CD4-positive, CD25-positive, alpha-beta regulatory T cell (primary cell): ENCODE data around the gene METTL13. TPM values are rescaled to one million over a fixed set of nuclear protein-coding genes. Genes with fewer than 3 reads are reported as not detected.

Experiments
- ATAC-seq, 2 donors: fragments of 150-1000 bp; cut with Tn5 transposase; one replicate each; pipeline ENCODE4 v1.10.0; 2021; ENCODE audit warnings: low read depth in 2 of 2, moderate number of reproducible peaks in 2 of 2, moderate library complexity in 1 of 2
- DNase-seq, 3 donors: peaks; one replicate each; pipeline versions ENCODE4 v3.0.0 to v3.0.0-alpha.2; 2012 to 2022; ENCODE audit warnings: mixed read lengths in 1 of 3
- H3K27ac ChIP-seq: one replicate; pipeline ENCODE4 v1.7.0; 2013; ENCODE audit warnings: mild to moderate bottlenecking, low read length; ENCODE audit not compliant: insufficient read depth, poor library complexity, severe bottlenecking
- H3K27me3 ChIP-seq: one replicate; pipeline ENCODE4 v1.7.0; 2013; ENCODE audit warnings: low read length; ENCODE audit not compliant: control insufficient read depth, insufficient read depth
- H3K36me3 ChIP-seq: one replicate; pipeline ENCODE4 v1.7.0; 2013; ENCODE audit warnings: mild to moderate bottlenecking, low read length, moderate library complexity; ENCODE audit not compliant: control insufficient read depth, insufficient read depth
- H3K4me1 ChIP-seq: 2 replicates; pipeline ENCODE4 v1.7.0; 2013; ENCODE audit warnings: mild to moderate bottlenecking, low read length; ENCODE audit not compliant: insufficient read depth, control insufficient read depth, poor library complexity, severe bottlenecking
- H3K4me3 ChIP-seq: one replicate; pipeline ENCODE4 v1.7.0; 2013; ENCODE audit warnings: low read depth, mild to moderate bottlenecking, low read length, moderate library complexity
- H3K9me3 ChIP-seq, 2 experiments: 1 replicate in 1 of 2; 2 replicates in 1 of 2; pipeline ENCODE4 v1.7.0; 2013; ENCODE audit warnings: low read length in 2 of 2, mild to moderate bottlenecking in 1 of 2, moderate library complexity in 1 of 2; ENCODE audit not compliant: control insufficient read depth in 2 of 2
- H3K27ac Mint-ChIP-seq, 3 donors: one replicate each; pipeline ENCODE4 v1.8.0; 2020 to 2022; ENCODE audit warnings: mild to moderate bottlenecking in 3 of 3, mixed read lengths in 3 of 3, moderate library complexity in 2 of 3
- H3K27me3 Mint-ChIP-seq: one replicate; pipeline ENCODE4 v1.8.0; 2022; ENCODE audit warnings: mild to moderate bottlenecking, mixed read lengths
- H3K36me3 Mint-ChIP-seq: one replicate; pipeline ENCODE4 v1.8.0; 2020; ENCODE audit warnings: mixed read lengths
- H3K4me1 Mint-ChIP-seq, 4 donors: one replicate each; pipeline ENCODE4 v1.8.0; 2020 to 2022; ENCODE audit warnings: mixed read lengths in 4 of 4, mild to moderate bottlenecking in 1 of 4
- H3K4me3 Mint-ChIP-seq, 4 donors: one replicate each; pipeline ENCODE4 v1.8.0; 2020 to 2022; ENCODE audit warnings: mild to moderate bottlenecking in 4 of 4, mixed read lengths in 4 of 4, moderate library complexity in 3 of 4
- H3K9me3 Mint-ChIP-seq, 7 donors: one replicate each; pipeline ENCODE4 v1.8.0; 2020 to 2022; ENCODE audit warnings: mixed read lengths in 7 of 7, mild to moderate bottlenecking in 3 of 7, moderate library complexity in 2 of 7
- polyA plus RNA-seq, 4 donors: library from polyadenylated mRNA; unstranded; fragments of 300-500 nt; fragmentation: Illumina TruSeq; gene quantifications; one replicate each; pipeline ENCODE4 v1.2.3, GENCODE V29; 2021
- total RNA-seq: library from RNA; stranded (reverse); gene quantifications from one replicate; pipeline ENCODE4 v1.2.3, GENCODE V29; 2022

The METTL13 gene
- total and polyA plus RNA-seq, 5 donors from 2014 or later, result 17.5 to 38.4 (median 28.6) TPM

- H3K27me3 ChIP-seq, result no peaks in the 10 kb centered on the region
- DNase-seq (peak; percentile 77 to 94 (median 89)), ATAC-seq (peak; percentile 89 to 91)
- Mint-ChIP-seq H3K4me1 (peaks cover 25 to 61% (median 46%) of the 10 kb centered on the region in 4 donors), H3K9me3 (no peaks in the 10 kb centered on the region), H3K4me3 (peak within 1 kb of the TSS; percentile 97 to 99 (median 99)), H3K27me3 (no peaks in the 10 kb centered on the region), H3K27ac (peak within 1 kb of the TSS; percentile 98 to 100 (median 100)), H3K36me3 (peaks cover 5% of the 10 kb centered on the region)
- peaks cover 50% of the 10 kb centered on the region for H3K4me1 ChIP-seq
- H3K9me3 ChIP-seq, result no peaks in the 10 kb centered on the region
- H3K27ac ChIP-seq, result peak within 1 kb of the TSS; percentile 95
- peak within 1 kb of the TSS; percentile 92 for H3K4me3 ChIP-seq
- peaks cover 13% of the 10 kb centered on the region for H3K36me3 ChIP-seq
These were observed 39.4 kb upstream of the METTL13 start, which contains the start of gene VAMP4 for GRCh38 chr1:171741872-171742576. Gene VAMP4, minus strand, starts transcription at chr1:171742065. Its CDS starts 3,651 bp downstream, at chr1:171738414.

GRCh38 chr1:171742577-171742922 is 38.9 kb upstream of the METTL13 start:
- Mint-ChIP-seq H3K27ac (peak overlapping the region; percentile 98 to 100 (median 100)), H3K9me3 (no peaks in the 10 kb centered on the region), H3K4me1 (peaks cover 25 to 61% (median 44%) of the 10 kb centered on the region in 4 donors), H3K4me3 (peak overlapping the region; percentile 97 to 99 (median 99)), H3K36me3 (peaks cover 4% of the 10 kb centered on the region), H3K27me3 (no peaks in the 10 kb centered on the region)
- Histone ChIP-seq H3K27me3 (no peaks in the 10 kb centered on the region), H3K4me3 (peak overlapping the region; percentile 91), H3K9me3 (no peaks in the 10 kb centered on the region), H3K27ac (peak overlapping the region; percentile 95), H3K36me3 (peaks cover 8% of the 10 kb centered on the region), H3K4me1 (peaks cover 50% of the 10 kb centered on the region)
- ATAC-seq, result no peak
- DNase-seq, result peak in 1 of 3 donors; percentile 13

GRCh38 chr1:171743081-171743870 is 38.2 kb upstream of the METTL13 start:
- H3K27ac ChIP-seq, result peak overlapping the region; percentile 95
- peaks cover 25 to 58% (median 43%) of the 10 kb centered on the region in 4 donors for H3K4me1 Mint-ChIP-seq
- H3K36me3 Mint-ChIP-seq, result peaks cover 2% of the 10 kb centered on the region
- peak overlapping the region; percentile 91 for H3K4me3 ChIP-seq
- H3K4me1 ChIP-seq, result peaks cover 48% of the 10 kb centered on the region
- no peaks in the 10 kb centered on the region for H3K27me3 ChIP-seq
- no peaks in the 10 kb centered on the region for H3K9me3 Mint-ChIP-seq
- peak overlapping the region; percentile 97 to 99 (median 99) for H3K4me3 Mint-ChIP-seq
- ATAC-seq, result no peak
- peaks cover 3% of the 10 kb centered on the region for H3K36me3 ChIP-seq
- H3K27ac Mint-ChIP-seq, result peak overlapping the region; percentile 98 to 100 (median 100)
- DNase-seq, result peak in 2 of 3 donors; percentile 15 to 49
- no peaks in the 10 kb centered on the region for H3K9me3 ChIP-seq
- H3K27me3 Mint-ChIP-seq, result no peaks in the 10 kb centered on the region

- H3K9me3 ChIP-seq, result no peaks in the 10 kb centered on the region
- peak overlapping the region in 1 of 3 donors; percentile 48 for H3K27ac Mint-ChIP-seq
- no peaks in the 10 kb centered on the region for H3K27me3 ChIP-seq
- peaks cover 31% of the 10 kb centered on the region for H3K4me1 ChIP-seq
- no peak for ATAC-seq
- no peaks in the 10 kb centered on the region for H3K36me3 Mint-ChIP-seq
- no peaks in the 10 kb centered on the region for H3K27me3 Mint-ChIP-seq
- no peaks in the 10 kb centered on the region for H3K9me3 Mint-ChIP-seq
- no peaks in the 10 kb centered on the region for H3K36me3 ChIP-seq
- H3K4me1 Mint-ChIP-seq, result peaks cover 15 to 41% (median 29%) of the 10 kb centered on the region in 4 donors
- peak overlapping the region in 2 of 4 donors; percentile 7 to 26 for H3K4me3 Mint-ChIP-seq
- H3K4me3 ChIP-seq, result no peak overlapping the region
- no peak for DNase-seq
- H3K27ac ChIP-seq, result no peak overlapping the region
These were observed 36.5 kb upstream of the METTL13 start for GRCh38 chr1:171744986-171745385.

- Histone ChIP-seq H3K4me3 (no peak overlapping the region), H3K27ac (no peak overlapping the region), H3K27me3 (no peaks in the 10 kb centered on the region), H3K36me3 (no peaks in the 10 kb centered on the region), H3K4me1 (peaks cover 3% of the 10 kb centered on the region), H3K9me3 (no peaks in the 10 kb centered on the region)
- DNase-seq, result no peak
- no peak overlapping the region for H3K27ac Mint-ChIP-seq
- H3K27me3 Mint-ChIP-seq, result peaks cover 3% of the 10 kb centered on the region
- H3K9me3 Mint-ChIP-seq, result no peaks in the 10 kb centered on the region
- H3K4me1 Mint-ChIP-seq, result peaks cover 0 to 8% (median 4%) of the 10 kb centered on the region in 4 donors
- no peak overlapping the region for H3K4me3 Mint-ChIP-seq
- no peaks in the 10 kb centered on the region for H3K36me3 Mint-ChIP-seq
- no peak for ATAC-seq
These were observed 32.8 kb upstream of the METTL13 start for GRCh38 chr1:171748651-171749050.

GRCh38 chr1:171751221-171751620 is 30.2 kb upstream of the METTL13 start:
- Mint-ChIP-seq H3K27ac (peak overlapping the region in 1 of 3 donors; percentile 54), H3K27me3 (peaks cover 7% of the 10 kb centered on the region), H3K4me1 (no peaks in the 10 kb centered on the region), H3K9me3 (no peaks in the 10 kb centered on the region), H3K36me3 (no peaks in the 10 kb centered on the region), H3K4me3 (no peak overlapping the region)
- Histone ChIP-seq H3K27me3 (no peaks in the 10 kb centered on the region), H3K9me3 (no peaks in the 10 kb centered on the region), H3K27ac (no peak overlapping the region), H3K36me3 (no peaks in the 10 kb centered on the region), H3K4me1 (no peaks in the 10 kb centered on the region), H3K4me3 (no peak overlapping the region)
- ATAC-seq (no peak), DNase-seq (peak in 1 of 3 donors; percentile 54)

- H3K9me3 ChIP-seq, result no peaks in the 10 kb centered on the region
- Mint-ChIP-seq H3K9me3 (no peaks in the 10 kb centered on the region), H3K27me3 (peaks cover 22% of the 10 kb centered on the region), H3K4me3 (no peak overlapping the region), H3K27ac (no peak overlapping the region), H3K4me1 (no peaks in the 10 kb centered on the region), H3K36me3 (no peaks in the 10 kb centered on the region)
- no peak for DNase-seq
- H3K4me3 ChIP-seq, result no peak overlapping the region
- ATAC-seq, result no peak
- peaks cover 6% of the 10 kb centered on the region for H3K27me3 ChIP-seq
- no peaks in the 10 kb centered on the region for H3K36me3 ChIP-seq
- H3K4me1 ChIP-seq, result no peaks in the 10 kb centered on the region
- no peak overlapping the region for H3K27ac ChIP-seq
These were observed 28.3 kb upstream of the METTL13 start for GRCh38 chr1:171753182-171753581.
